Keratinocyte (primary cell): ENCODE results near the gene TP53BP2.

Source experiments
- EZH2 ChIP-seq: IDR thresholded peaks from one replicate; pipeline ENCODE4 v1.6.1; 2012; ENCODE audit warnings: inconsistent platforms, mild to moderate bottlenecking, low read length, moderate library complexity
- TF ChIP-seq, protein P1 (sequence below), 3 experiments: IDR thresholded peaks in 1 of 3; conservative IDR thresholded peaks in 1 of 3; optimal IDR thresholded peaks in 1 of 3; 2 replicates in 2 of 3; 3 replicates in 1 of 3; pipeline versions ENCODE3 to v1.5.1; 2011; ENCODE audit warnings: low read length in 3 of 3, mild to moderate bottlenecking in 3 of 3, moderate library complexity in 2 of 3, control low read depth in 1 of 3, inconsistent platforms in 1 of 3; ENCODE audit not compliant: insufficient read depth in 2 of 3; ENCODE audit errors: extremely low read depth in 1 of 3

- TF ChIP-seq, protein P1, sequence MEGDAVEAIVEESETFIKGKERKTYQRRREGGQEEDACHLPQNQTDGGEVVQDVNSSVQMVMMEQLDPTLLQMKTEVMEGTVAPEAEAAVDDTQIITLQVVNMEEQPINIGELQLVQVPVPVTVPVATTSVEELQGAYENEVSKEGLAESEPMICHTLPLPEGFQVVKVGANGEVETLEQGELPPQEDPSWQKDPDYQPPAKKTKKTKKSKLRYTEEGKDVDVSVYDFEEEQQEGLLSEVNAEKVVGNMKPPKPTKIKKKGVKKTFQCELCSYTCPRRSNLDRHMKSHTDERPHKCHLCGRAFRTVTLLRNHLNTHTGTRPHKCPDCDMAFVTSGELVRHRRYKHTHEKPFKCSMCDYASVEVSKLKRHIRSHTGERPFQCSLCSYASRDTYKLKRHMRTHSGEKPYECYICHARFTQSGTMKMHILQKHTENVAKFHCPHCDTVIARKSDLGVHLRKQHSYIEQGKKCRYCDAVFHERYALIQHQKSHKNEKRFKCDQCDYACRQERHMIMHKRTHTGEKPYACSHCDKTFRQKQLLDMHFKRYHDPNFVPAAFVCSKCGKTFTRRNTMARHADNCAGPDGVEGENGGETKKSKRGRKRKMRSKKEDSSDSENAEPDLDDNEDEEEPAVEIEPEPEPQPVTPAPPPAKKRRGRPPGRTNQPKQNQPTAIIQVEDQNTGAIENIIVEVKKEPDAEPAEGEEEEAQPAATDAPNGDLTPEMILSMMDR (optimal IDR thresholded peaks at IDR 0.05 in 1 of 3, IDR thresholded peaks at IDR 0.05 in 1 of 3, conservative IDR thresholded peaks at IDR 0.05 in 1 of 3; ENCODE audit: extremely low read depth in 1 of 3, insufficient read depth in 2 of 3, low read length in 3 of 3): no peak
- no peak for TF ChIP-seq EZH2
Observed at GRCh38 chr1:223796210-223796609, 49.5 kb downstream of the TP53BP2 start.
